ENCODE measurements around the gene OR4A16.

OR4A16 gene

DNA sequence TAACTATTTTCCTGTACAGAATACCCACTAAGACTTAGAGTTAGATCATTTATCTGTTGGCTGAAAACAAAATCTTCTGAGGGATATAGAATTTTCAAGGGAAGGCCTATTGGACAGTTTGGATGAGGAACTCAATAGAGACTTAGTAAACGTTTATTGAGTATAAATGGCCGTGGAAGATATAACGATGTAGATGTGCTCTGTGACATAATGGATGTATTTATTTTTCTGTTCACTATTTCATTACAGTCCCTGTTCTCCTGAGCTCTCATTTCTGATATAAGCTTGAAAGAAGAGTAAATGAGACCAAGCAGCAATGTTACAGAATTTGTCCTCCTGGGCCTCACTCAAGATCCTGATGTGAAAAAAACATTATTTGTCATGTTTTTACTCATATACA is at the start of gene OR4A16:
Gene OR4A16, plus strand, starts transcription at position 301 of the 400 bp plus-strand sequence. Its CDS starts 0 bp downstream, at position 301.
- Histone ChIP-seq H3K36me3 (ENCODE audit: insufficient read depth, low read length) (no peaks in the 10 kb centered on the region), H3K27ac (ENCODE audit: low read depth, low read length) (no peak within 1 kb of the TSS), H3K27me3 (ENCODE audit: control insufficient read depth in 1 of 2, insufficient read depth in 2 of 2, low read length in 2 of 2) (no peaks in the 10 kb centered on the region), H3K4me1 (ENCODE audit: insufficient read depth, low read length) (no peaks in the 10 kb centered on the region), H3K9ac (ENCODE audit: low read length) (no peak within 1 kb of the TSS), H3K9me3 (ENCODE audit: low read length) (no peaks in the 10 kb centered on the region), H3K4me3 (ENCODE audit: low read depth in 1 of 2, low read length in 2 of 2) (no peak within 1 kb of the TSS)

GRCh38 chr11:55324500-55324899 is 18.5 kb upstream of the OR4A16 start:
- no peak overlapping the region for H3K4me3 ChIP-seq (ENCODE audit: low read depth in 1 of 2, low read length in 2 of 2)
- H3K4me1 ChIP-seq (ENCODE audit: insufficient read depth, low read length): no peaks in the 10 kb centered on the region
- H3K36me3 ChIP-seq (ENCODE audit: insufficient read depth, low read length): no peaks in the 10 kb centered on the region
- no peak overlapping the region for H3K9ac ChIP-seq (ENCODE audit: low read length)
- no peaks in the 10 kb centered on the region for H3K9me3 ChIP-seq (ENCODE audit: low read length)
- no peak overlapping the region for H3K27ac ChIP-seq (ENCODE audit: low read depth, low read length)
- H3K27me3 ChIP-seq (ENCODE audit: control insufficient read depth in 1 of 2, insufficient read depth in 2 of 2, low read length in 2 of 2): no peaks in the 10 kb centered on the region

DNA sequence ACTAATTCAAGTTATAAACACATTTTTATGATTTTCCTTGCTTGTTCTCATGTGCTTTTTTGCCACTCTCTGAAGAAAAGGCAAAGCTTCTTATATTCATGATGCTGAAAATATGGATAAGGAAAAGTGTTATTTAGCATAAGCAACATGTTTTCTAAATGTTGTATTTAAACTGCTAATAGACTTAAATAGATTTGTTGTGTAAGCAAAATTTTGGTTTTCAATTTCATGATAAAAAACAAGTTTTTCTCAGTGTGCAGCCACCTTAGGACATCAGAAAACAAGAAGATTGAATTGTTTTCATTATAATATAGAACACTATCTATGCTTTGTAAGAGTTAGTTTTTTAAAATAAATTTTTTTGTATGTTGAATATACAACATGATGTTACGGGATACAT is 2.3 kb downstream of the OR4A16 start:
- no peak overlapping the region for H3K4me3 ChIP-seq (ENCODE audit: low read depth in 1 of 2, low read length in 2 of 2)
- no peaks in the 10 kb centered on the region for H3K36me3 ChIP-seq (ENCODE audit: insufficient read depth, low read length)
- H3K27me3 ChIP-seq (ENCODE audit: control insufficient read depth in 1 of 2, insufficient read depth in 2 of 2, low read length in 2 of 2): no peaks in the 10 kb centered on the region
- no peak overlapping the region for H3K27ac ChIP-seq (ENCODE audit: low read depth, low read length)
- no peak overlapping the region for H3K9ac ChIP-seq (ENCODE audit: low read length)
- H3K4me1 ChIP-seq (ENCODE audit: insufficient read depth, low read length): no peaks in the 10 kb centered on the region
- no peaks in the 10 kb centered on the region for H3K9me3 ChIP-seq (ENCODE audit: low read length)

- H3K36me3 ChIP-seq (ENCODE audit: insufficient read depth, low read length): no peaks in the 10 kb centered on the region
- no peaks in the 10 kb centered on the region for H3K9me3 ChIP-seq (ENCODE audit: low read length)
- no peak overlapping the region for H3K9ac ChIP-seq (ENCODE audit: low read length)
- H3K4me1 ChIP-seq (ENCODE audit: insufficient read depth, low read length): no peaks in the 10 kb centered on the region
- no peak overlapping the region for H3K27ac ChIP-seq (ENCODE audit: low read depth, low read length)
- H3K4me3 ChIP-seq (ENCODE audit: low read depth in 1 of 2, low read length in 2 of 2): no peak overlapping the region
- H3K27me3 ChIP-seq (ENCODE audit: control insufficient read depth in 1 of 2, insufficient read depth in 2 of 2, low read length in 2 of 2): no peaks in the 10 kb centered on the region
These were observed 6.0 kb downstream of the OR4A16 start for GRCh38 chr11:55349032-55349431.

DNA sequence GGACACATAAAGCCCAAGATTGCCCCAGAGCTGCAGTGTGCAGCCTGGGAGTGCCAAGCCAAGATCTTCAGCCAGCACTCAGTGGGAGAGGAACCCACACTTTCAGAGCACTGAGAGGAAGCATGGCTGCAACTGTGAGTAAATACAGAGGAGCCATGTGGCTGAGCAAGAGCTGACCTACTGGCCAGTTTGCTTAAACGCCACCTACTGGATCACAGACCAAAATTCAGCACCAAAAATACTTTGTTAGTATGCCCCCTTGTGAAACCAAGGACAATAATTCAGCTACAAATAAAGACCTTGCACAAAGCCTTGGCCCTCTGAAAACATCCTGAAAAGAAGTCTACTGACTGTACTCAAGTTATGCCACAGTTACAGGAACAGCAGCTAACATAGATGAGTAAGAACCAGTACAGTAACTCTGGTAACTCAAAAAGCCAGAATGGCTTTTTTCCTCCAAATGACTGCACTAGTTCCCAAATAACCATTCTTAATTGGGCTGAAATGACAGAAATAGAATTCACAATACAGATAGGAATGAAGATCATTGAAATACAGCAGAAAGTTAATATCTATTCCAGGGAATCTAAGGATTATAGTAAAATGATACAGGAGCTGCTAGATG is 14.7 kb downstream of the OR4A16 start:
- no peak overlapping the region for H3K9ac ChIP-seq (ENCODE audit: low read length)
- no peaks in the 10 kb centered on the region for H3K4me1 ChIP-seq (ENCODE audit: insufficient read depth, low read length)
- no peaks in the 10 kb centered on the region for H3K36me3 ChIP-seq (ENCODE audit: insufficient read depth, low read length)
- no peak overlapping the region for H3K27ac ChIP-seq (ENCODE audit: low read depth, low read length)
- no peaks in the 10 kb centered on the region for H3K9me3 ChIP-seq (ENCODE audit: low read length)
- H3K4me3 ChIP-seq (ENCODE audit: low read depth in 1 of 2, low read length in 2 of 2): no peak overlapping the region
- H3K27me3 ChIP-seq (ENCODE audit: control insufficient read depth in 1 of 2, insufficient read depth in 2 of 2, low read length in 2 of 2): no peaks in the 10 kb centered on the region

DNA sequence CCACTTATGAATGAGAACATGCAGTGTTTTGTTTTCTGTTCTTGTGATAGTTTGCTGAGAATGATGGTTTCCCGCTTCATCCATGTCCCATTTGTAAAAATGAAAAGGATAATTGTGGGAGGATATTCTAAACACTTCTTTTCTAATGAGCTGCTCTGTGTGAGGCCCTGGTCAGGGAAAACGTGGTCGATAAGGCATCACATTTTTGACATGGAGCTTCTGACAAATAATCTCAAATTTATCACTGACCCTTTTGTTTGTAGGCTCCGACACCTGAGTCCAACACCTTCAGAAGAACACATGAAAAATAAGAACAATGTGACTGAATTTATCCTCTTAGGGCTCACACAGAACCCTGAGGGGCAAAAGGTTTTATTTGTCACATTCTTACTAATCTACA is 24.7 kb downstream of the OR4A16 start, which contains the start of gene OR4A15:
Gene OR4A15, plus strand, starts transcription at position 301 of the 400 bp plus-strand sequence. Its CDS starts 0 bp downstream, at position 301.
- H3K9ac ChIP-seq (ENCODE audit: low read length): no peak within 1 kb of the TSS
- H3K27ac ChIP-seq (ENCODE audit: low read depth, low read length): no peak within 1 kb of the TSS
- H3K4me3 ChIP-seq (ENCODE audit: low read depth in 1 of 2, low read length in 2 of 2): no peak within 1 kb of the TSS
- no peaks in the 10 kb centered on the region for H3K4me1 ChIP-seq (ENCODE audit: insufficient read depth, low read length)
- H3K9me3 ChIP-seq (ENCODE audit: low read length): no peaks in the 10 kb centered on the region
- H3K36me3 ChIP-seq (ENCODE audit: insufficient read depth, low read length): no peaks in the 10 kb centered on the region
- H3K27me3 ChIP-seq (ENCODE audit: control insufficient read depth in 1 of 2, insufficient read depth in 2 of 2, low read length in 2 of 2): no peaks in the 10 kb centered on the region
